Naive thymus-derived CD8-positive, alpha-beta T cell (primary cell): ENCODE results near the gene TAC4. TPM values are rescaled to one million over a fixed set of nuclear protein-coding genes. Genes with fewer than 3 reads are reported as not detected.

Experiments
- ATAC-seq, 2 donors: fragments of 150-1000 bp; cut with Tn5 transposase in 1 of 2; sonication (Bioruptor Pico), chemical (Tn5 transposase) in 1 of 2; 1 replicate in 1 of 2; 2 replicates in 1 of 2; pipeline ENCODE4 v1.10.0; 2021; ENCODE audit warnings: mild to moderate bottlenecking in 2 of 2, moderate library complexity in 2 of 2
- POLR2A ChIA-PET: fragments of 350-600 bp; sonication (Branson Sonifier 250); formaldehyde crosslinking; loops from one replicate; lab custom pipeline; 2021; ENCODE audit warnings: antibody characterized with exemption; lab: Charles Lee
- DNase-seq, 10 donors: peaks; one replicate each; pipeline versions ENCODE4 v3.0.0 to v3.0.0-alpha.2; 2020 to 2022
- H3K27ac Mint-ChIP-seq, 10 donors: one replicate each; pipeline ENCODE4 v1.8.0; 2020 to 2022; ENCODE audit warnings: mild to moderate bottlenecking in 10 of 10, mixed read lengths in 10 of 10, moderate library complexity in 4 of 10, inconsistent platforms in 1 of 10
- H3K27me3 Mint-ChIP-seq, 5 donors: one replicate each; pipeline ENCODE4 v1.8.0; 2021 to 2022; ENCODE audit warnings: mixed read lengths in 5 of 5
- H3K36me3 Mint-ChIP-seq, 3 donors: one replicate each; pipeline ENCODE4 v1.8.0; 2020 to 2022; ENCODE audit warnings: mixed read lengths in 3 of 3, mild to moderate bottlenecking in 2 of 3, inconsistent platforms in 1 of 3
- H3K4me1 Mint-ChIP-seq, 4 donors: one replicate each; pipeline ENCODE4 v1.8.0; 2021 to 2022; ENCODE audit warnings: mixed read lengths in 4 of 4
- H3K4me3 Mint-ChIP-seq, 10 donors: one replicate each; pipeline ENCODE4 v1.8.0; 2020 to 2022; ENCODE audit warnings: mild to moderate bottlenecking in 10 of 10, mixed read lengths in 10 of 10, moderate library complexity in 6 of 10, inconsistent platforms in 1 of 10
- H3K9me3 Mint-ChIP-seq, 9 donors: one replicate each; pipeline ENCODE4 v1.8.0; 2020 to 2022; ENCODE audit warnings: mixed read lengths in 9 of 9, mild to moderate bottlenecking in 3 of 9, inconsistent platforms in 1 of 9, moderate library complexity in 1 of 9
- polyA plus RNA-seq, 3 donors: library from polyadenylated mRNA; unstranded; fragments of 300-500 nt; fragmentation: Illumina TruSeq; gene quantifications; one replicate each; pipeline ENCODE4 v1.2.3, GENCODE V29; 2021
- total RNA-seq, 8 experiments: library from RNA in 2 of 8; stranded (reverse) in 2 of 8; gene quantifications; one replicate each; pipeline ENCODE4 v1.2.3 and lab custom pipeline; 2021 to 2026

Gene TAC4
- total and polyA plus RNA-seq, 5 experiments from 2014 or later = not detected

DNA sequence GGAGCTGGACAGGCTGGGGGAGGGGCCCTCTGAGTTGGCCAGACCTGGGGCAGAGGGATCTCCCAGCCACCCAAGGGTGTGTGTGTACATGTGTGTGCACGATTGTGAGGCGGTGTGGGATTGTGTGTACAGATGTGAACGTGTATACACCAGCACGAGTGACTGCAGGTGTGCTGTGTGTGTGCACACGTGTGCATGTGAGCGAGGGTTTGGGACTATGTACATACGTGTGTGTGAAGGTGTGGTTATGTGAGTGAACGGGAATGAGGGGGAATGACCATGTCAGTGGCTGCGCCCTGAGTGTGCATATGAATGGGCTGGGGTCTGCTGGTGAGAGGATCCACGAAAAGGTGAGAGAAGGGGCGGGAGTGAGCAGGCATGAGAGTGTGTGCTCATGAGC, 22.4 kb upstream of the TAC4 start:
- H3K36me3 Mint-ChIP-seq = no peaks in the 10 kb centered on the region
- DNase-seq (no peak), ATAC-seq (no peak)
- H3K9me3 Mint-ChIP-seq = no peaks in the 10 kb centered on the region
- peaks cover 18 to 36% (median 26%) of the 10 kb centered on the region in 4 donors for H3K4me1 Mint-ChIP-seq
- peak overlapping the region in 3 of 10 donors; percentile 3 to 43 (median 34) for H3K27ac Mint-ChIP-seq
- H3K4me3 Mint-ChIP-seq = no peak overlapping the region
- peaks cover 0 to 16% (median 0%) of the 10 kb centered on the region in 5 donors for H3K27me3 Mint-ChIP-seq
- POLR2A ChIA-PET = no interaction called here

DNA sequence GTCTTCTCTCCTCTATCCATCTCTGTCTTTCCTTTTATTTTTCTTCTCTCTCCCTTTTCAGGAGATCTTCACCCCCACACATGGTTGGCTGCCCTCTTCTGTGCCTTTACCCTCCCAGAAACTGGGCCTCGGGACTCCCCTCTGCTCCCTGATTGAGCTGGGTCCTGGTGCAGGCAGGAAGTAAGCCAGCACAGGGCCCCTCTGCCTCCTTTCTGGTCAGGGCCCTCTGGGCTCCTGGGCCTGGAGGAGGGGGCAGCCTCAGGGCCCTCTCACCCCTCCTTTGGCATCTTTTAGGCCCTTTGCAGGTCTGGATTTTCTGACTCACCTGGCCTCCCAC, 21.1 kb upstream of the TAC4 start:
- ATAC-seq = no peak
- H3K27ac Mint-ChIP-seq = peak overlapping the region in 1 of 10 donors; percentile 44
- POLR2A ChIA-PET = no interaction called here
- H3K36me3 Mint-ChIP-seq = no peaks in the 10 kb centered on the region
- DNase-seq = no peak
- H3K4me3 Mint-ChIP-seq = no peak overlapping the region
- H3K4me1 Mint-ChIP-seq = peaks cover 18 to 36% (median 23%) of the 10 kb centered on the region in 4 donors
- H3K27me3 Mint-ChIP-seq = peaks cover 0 to 12% (median 0%) of the 10 kb centered on the region in 5 donors
- H3K9me3 Mint-ChIP-seq = no peaks in the 10 kb centered on the region

DNA sequence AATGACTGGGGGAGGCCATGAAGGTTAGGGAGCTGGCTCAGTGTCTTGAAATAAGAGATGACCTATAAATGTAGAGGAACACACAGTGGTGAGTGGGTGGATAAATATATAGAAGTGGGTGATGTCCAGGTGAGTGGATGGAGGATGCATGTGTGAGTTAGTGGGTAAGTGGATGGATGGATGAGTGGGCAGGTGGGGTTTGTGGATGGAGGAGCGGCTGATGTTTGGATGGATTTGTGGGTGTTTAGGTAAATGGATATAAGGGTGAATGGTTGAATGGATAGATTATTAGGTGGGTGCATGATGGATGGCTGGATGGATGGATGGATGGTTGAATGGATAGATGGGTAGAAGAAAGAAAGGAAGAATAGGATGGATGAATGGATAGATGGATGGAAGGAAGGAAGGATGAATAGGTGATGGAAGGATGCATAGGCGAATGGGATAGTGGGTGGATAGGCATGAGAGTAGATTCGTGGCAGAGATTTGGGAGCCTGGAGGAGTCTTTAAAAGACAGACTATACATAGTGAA, 19.1 kb upstream of the TAC4 start:
- ATAC-seq (no peak), DNase-seq (no peak)
- H3K4me1 Mint-ChIP-seq = peaks cover 2 to 16% (median 8%) of the 10 kb centered on the region in 4 donors
- no peaks in the 10 kb centered on the region for H3K36me3 Mint-ChIP-seq
- H3K27ac Mint-ChIP-seq = no peak overlapping the region
- no peak overlapping the region for H3K4me3 Mint-ChIP-seq
- H3K9me3 Mint-ChIP-seq = no peaks in the 10 kb centered on the region
- H3K27me3 Mint-ChIP-seq = peaks cover 3 to 11% (median 6%) of the 10 kb centered on the region in 5 donors
- POLR2A ChIA-PET = no interaction called here

DNA sequence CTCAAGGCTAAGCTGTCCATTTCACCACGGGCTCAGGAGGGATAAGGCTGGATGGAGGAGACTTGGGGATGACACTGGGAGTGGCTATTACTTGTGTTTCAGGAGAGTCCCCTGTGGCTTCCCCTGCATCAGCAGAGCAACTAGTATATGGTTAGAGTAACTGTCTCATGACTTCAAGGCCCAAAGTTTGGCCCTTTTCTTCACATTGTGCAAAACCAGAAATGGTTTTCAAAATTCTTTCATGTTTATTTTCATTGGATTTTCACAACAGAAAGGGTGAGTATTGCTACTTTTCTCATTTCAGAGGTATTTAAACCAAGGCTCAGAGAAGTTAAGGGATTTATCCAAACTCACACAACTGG, 18.1 kb upstream of the TAC4 start:
- no peak for ATAC-seq
- H3K9me3 Mint-ChIP-seq = no peaks in the 10 kb centered on the region
- DNase-seq = no peak

DNA sequence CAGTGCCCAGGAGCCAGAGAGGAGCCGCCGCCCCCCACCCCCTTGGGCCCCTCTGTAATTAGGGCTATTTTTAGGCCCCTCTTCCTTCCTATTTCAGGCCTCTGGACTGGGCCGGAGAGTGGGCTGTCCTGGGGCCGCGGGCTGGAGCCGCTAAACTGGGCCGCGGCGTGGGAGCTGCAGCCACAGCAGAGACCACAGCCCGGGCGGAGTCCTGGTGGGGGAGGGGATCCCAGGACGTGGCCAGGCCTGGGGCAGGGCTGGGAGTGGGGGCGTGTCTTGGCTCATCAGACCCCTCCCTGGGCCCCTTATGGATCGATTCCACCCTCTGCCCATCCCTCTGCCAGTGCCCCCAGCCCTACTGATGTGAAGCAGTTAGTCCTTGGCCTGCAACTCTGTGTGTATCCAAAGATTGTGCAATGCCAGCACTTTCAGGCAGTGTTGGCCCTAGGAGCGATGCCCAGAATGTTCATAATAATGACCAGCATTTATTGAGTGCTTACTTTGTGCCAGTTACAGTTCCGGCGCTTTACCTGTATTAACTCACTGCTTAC, 15.0 kb upstream of the TAC4 start:
- ATAC-seq = no peak
- H3K4me1 Mint-ChIP-seq = peaks cover 3 to 7% (median 6%) of the 10 kb centered on the region in 4 donors
- no peak for DNase-seq
- POLR2A ChIA-PET = interaction anchor here (1.4 kb wide), 1 partner anchor 134 kb away, joined by 5 read pairs; no protein-coding TSS in a partner anchor
- no peaks in the 10 kb centered on the region for H3K36me3 Mint-ChIP-seq
- H3K27ac Mint-ChIP-seq = no peak overlapping the region
- H3K4me3 Mint-ChIP-seq = no peak overlapping the region
- H3K27me3 Mint-ChIP-seq = peaks cover 6 to 13% (median 9%) of the 10 kb centered on the region in 5 donors
- H3K9me3 Mint-ChIP-seq = no peaks in the 10 kb centered on the region

More for the DNA sequence above, 18.1 kb upstream of the TAC4 start:
- POLR2A ChIA-PET = no interaction called here
- Mint-ChIP-seq H3K4me1 (peaks cover 3 to 18% (median 9%) of the 10 kb centered on the region in 4 donors), H3K4me3 (no peak overlapping the region), H3K27me3 (peaks cover 5 to 14% (median 13%) of the 10 kb centered on the region in 5 donors), H3K36me3 (no peaks in the 10 kb centered on the region), H3K27ac (no peak overlapping the region)

DNA sequence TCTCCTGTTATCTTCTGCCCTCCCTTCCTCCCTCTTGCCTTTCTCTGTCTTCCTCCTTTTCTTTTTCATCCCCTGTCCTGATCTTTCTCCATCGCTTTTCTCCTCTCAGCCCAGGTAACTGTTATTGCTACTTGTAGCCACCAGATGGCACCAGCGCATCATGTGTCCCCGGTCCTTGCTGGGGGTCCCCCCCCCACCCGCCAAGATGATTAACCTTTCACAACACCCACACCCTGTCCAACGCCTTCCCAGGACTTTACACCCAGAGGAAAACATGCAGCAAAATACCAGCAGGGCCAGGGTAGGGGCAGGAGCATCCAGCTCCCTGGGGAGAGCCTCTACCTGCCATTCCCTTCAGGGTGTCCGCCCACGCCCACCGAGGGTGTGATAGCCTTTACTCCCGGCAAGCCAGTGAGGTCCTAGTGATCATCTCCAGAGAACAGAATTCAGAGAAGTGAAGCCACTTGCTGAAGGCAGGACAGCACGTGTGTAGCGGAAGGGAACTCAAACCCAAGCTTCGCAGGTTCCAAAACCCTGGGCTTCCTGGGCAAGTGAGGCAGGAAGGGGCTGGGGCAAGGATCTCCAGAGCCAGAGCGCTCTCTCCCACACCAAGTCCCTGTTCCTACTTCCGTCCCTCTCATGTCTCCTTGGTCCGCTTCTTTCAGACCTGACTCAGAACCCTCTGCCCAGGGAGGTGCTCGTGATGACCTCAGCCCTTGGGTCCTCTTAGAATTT, 13.4 kb upstream of the TAC4 start:
- Mint-ChIP-seq H3K36me3 (no peaks in the 10 kb centered on the region), H3K4me1 (peaks cover 3 to 7% (median 6%) of the 10 kb centered on the region in 4 donors), H3K27me3 (peaks cover 6 to 13% (median 9%) of the 10 kb centered on the region in 5 donors), H3K4me3 (no peak overlapping the region), H3K27ac (no peak overlapping the region), H3K9me3 (no peaks in the 10 kb centered on the region)
- POLR2A ChIA-PET = interaction anchor here (1.4 kb wide), 1 partner anchor 136 kb away, joined by 5 read pairs; no protein-coding TSS in a partner anchor
- DNase-seq (peak; percentile 44 to 70 (median 60)), ATAC-seq (peak; percentile 63 to 69)

DNA sequence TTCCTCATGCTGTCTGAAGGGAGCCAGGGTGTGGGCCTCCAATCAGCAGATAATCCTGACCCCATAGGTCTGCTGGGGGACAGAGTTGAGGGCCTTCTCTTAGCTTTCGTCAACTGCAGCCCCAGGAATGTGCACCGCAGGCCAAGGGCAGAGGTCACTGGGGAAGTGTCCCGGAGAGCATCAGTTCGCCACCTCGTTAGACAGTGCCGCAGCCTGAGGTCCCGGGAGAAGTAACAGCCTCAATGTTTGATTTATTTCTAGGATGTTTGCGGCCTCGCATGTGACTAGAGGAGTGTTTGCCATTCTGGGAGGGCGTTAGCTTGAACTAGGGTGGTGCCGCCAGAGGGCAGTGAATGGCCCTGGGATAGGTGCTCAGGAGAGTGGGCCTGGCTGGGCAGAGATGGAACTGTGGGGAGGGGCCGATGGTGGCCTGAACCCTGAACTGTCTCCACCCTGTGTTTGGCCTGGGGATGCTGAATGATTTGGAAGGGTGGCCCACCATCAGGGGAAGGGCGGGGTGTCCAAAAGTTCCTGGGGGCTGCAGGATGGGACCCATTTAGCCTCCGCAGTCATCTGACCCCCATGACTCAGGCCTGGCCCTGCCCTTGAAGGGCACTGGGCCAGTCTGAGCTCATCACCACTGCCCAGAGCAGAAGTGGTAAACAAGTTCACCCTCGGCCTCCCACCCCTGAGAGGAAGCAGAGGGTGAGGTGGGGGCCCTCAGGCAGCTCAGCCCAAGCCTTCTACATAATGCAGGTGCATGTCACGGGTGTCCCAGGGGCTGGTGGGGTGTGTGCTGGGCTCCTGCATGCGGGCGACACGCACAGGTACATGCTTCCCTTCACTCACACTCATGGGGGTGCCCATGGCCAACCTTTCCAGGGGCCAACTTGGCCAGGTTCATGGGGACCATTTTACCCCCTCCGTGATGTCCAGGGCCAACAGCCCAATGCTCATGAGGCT, 12.4 kb upstream of the TAC4 start:
- ATAC-seq = no peak
- H3K4me1 Mint-ChIP-seq = peaks cover 3 to 7% (median 6%) of the 10 kb centered on the region in 4 donors
- peaks cover 6 to 13% (median 9%) of the 10 kb centered on the region in 5 donors for H3K27me3 Mint-ChIP-seq
- no peaks in the 10 kb centered on the region for H3K9me3 Mint-ChIP-seq
- H3K27ac Mint-ChIP-seq = no peak overlapping the region
- no peak for DNase-seq
- H3K36me3 Mint-ChIP-seq = no peaks in the 10 kb centered on the region
- POLR2A ChIA-PET = interaction anchor here (0.8 to 1.3 kb wide), 2 partner anchors 137 to 141 kb away, joined by 3 read pairs; no protein-coding TSS in a partner anchor
- no peak overlapping the region for H3K4me3 Mint-ChIP-seq

DNA sequence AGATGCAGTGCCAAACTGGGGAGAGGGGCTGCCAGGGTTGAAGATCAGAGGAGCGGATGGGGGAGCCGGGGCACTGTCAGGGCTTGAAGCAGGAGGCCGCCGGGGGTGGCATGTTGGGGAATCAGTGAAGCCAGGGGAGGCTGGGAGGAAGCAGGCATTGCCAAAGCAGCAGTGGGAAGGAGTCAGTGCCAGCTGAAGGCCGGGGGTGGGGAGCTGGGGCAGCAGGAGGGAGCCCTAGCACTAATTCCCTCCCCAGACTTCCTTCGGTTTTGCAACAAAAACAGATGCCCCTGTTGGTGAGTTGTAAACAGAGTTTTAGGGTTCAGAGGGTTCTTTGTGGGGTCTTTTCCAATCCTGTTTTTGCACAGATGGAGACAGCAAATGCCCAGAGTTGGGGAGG, 10.9 kb upstream of the TAC4 start:
- POLR2A ChIA-PET = interaction anchor here (0.5 kb wide), 1 partner anchor 47 kb away, joined by 3 read pairs; no protein-coding TSS in a partner anchor
- Mint-ChIP-seq H3K27ac (peak overlapping the region in 1 of 10 donors; percentile 33), H3K4me1 (peaks cover 3 to 7% (median 6%) of the 10 kb centered on the region in 4 donors), H3K4me3 (no peak overlapping the region), H3K27me3 (peaks cover 4 to 13% (median 7%) of the 10 kb centered on the region in 5 donors), H3K36me3 (no peaks in the 10 kb centered on the region), H3K9me3 (no peaks in the 10 kb centered on the region)
- ATAC-seq = no peak
- DNase-seq = no peak

DNA sequence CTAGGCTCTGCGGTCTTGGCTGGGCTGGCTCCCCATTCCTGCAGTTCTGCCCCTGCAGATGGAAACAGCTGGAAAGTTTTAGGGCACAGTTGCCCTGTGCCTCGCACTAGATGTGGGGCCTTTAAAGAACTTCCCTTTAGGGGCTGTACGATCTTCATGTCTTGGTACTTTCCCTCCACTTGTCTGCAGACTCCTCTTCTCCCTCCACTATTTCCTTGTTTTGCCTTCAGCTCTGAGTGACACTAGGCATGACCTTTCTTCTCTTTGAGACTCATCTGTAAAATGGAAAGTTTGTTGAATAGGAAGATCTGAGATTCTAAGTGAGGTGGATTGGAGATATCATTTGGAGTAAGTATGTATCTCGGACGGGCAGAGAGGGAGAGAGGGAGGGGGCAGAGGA, 6.3 kb upstream of the TAC4 start:
- Mint-ChIP-seq H3K27ac (peak overlapping the region in 1 of 10 donors; percentile 70), H3K36me3 (no peaks in the 10 kb centered on the region), H3K27me3 (peaks cover 0 to 2% (median 0%) of the 10 kb centered on the region in 5 donors), H3K4me3 (no peak overlapping the region), H3K9me3 (no peaks in the 10 kb centered on the region), H3K4me1 (peaks cover 12 to 25% (median 18%) of the 10 kb centered on the region in 4 donors)
- ATAC-seq (no peak), DNase-seq (no peak)
- POLR2A ChIA-PET = interaction anchor here (0.6 kb wide), 1 partner anchor 881 kb away, joined by 5 read pairs; no protein-coding TSS in a partner anchor

DNA sequence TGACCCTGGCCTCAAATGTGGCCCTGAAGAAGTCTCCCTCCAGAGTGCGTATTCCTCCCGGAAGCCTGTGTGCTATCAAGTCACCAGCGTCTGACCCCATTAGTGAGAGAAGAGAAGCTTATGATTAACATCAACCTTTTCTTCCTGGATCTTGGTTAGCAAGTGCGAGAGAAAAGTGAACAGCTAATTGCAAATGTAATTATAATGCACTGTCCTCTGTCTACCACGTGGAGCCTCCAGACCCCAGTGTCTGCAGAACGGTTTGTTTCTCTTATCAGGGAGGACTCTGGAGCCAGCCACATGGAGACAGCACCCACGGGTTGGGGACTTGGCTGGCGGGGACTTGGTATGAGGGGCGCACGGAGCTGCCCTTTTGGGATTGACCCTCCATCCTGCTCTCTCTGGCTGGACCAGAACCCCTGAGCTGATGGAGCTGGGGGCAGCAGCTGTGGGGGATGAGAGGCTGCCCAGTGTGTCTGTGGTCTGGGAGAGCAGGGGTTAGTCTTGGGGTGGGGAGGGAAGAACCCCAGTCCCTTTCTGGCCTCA, 5.7 kb upstream of the TAC4 start:
- Mint-ChIP-seq H3K9me3 (no peaks in the 10 kb centered on the region), H3K4me1 (peaks cover 12 to 25% (median 18%) of the 10 kb centered on the region in 4 donors), H3K27ac (peak overlapping the region in 1 of 10 donors; percentile 28), H3K27me3 (peaks cover 0 to 2% (median 0%) of the 10 kb centered on the region in 5 donors), H3K36me3 (no peaks in the 10 kb centered on the region), H3K4me3 (peak overlapping the region in 1 of 10 donors; percentile 18)
- ATAC-seq (no peak), DNase-seq (no peak)
- POLR2A ChIA-PET = no interaction called here

DNA sequence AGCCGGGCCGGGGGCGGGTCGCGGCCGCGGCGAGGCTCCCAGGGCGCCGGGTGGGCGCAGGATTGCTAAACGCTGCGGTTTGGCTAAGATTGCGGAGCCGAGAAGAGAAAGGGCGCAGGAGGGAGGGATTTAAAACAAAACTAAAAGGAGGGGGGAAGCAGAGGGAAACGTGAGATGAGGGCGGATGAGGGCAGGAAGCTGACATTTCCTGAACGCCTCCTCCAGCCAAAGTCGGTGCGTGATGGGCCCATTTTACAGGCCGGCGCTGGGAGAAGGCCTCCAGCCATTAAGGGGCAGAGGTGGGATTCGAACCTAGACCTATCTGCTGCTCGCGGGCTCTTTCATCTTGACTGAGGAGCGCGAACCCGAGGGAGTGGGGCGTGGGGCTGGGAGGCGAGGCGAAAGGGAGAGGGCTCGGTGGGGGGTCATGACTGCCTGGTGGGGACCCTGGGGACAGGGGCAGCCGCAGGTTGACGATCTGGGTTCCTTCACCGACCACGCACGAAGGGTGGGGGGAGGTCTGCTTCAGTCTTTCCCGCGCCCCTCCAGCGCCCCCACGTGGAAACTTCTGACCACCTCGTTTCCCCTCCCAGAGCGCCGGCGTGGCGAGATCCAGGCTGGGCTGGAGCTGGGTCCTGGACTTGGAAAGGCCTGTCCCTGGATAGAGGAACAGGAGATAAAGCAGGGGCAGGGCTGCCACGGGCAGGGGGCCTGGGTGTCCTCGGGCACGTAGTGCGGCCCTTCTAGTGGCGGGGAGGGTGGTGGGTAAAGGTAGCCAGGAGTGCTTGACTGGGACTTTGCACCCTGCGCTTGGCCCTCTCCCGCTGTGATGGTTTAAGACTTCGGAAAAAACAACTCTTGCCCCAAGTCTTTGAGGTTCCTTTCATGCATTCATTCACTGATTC, 3.8 kb upstream of the TAC4 start:
- DNase-seq (peak; percentile 58 to 78 (median 68)), ATAC-seq (peak; percentile 71 to 79)
- Mint-ChIP-seq H3K27me3 (no peaks in the 10 kb centered on the region), H3K27ac (peak overlapping the region; percentile 87 to 98 (median 94)), H3K9me3 (no peaks in the 10 kb centered on the region), H3K36me3 (peaks cover 0 to 7% (median 0%) of the 10 kb centered on the region in 3 donors), H3K4me3 (peak overlapping the region; percentile 86 to 96 (median 91)), H3K4me1 (peaks cover 14 to 27% (median 18%) of the 10 kb centered on the region in 4 donors)
- POLR2A ChIA-PET = interaction anchor here (0.8 to 1.4 kb wide), 4 partner anchors 34 to 148 kb away, joined by 3 to 9 read pairs (median 6); partner anchors contain the start of genes KAT7 and SLC35B1
